Kidney epithelial cell (primary cell): ENCODE data around the gene PCMT1. TPM values are rescaled to one million over a fixed set of nuclear protein-coding genes. Genes with fewer than 3 reads are reported as not detected.
"Not testable (repeated sequence)": the region's sequence is repeated elsewhere in the genome, so short reads cannot be mapped to it uniquely, and the experiment has no call there.

Experiments
- DNase-seq: peaks from one replicate; pipeline ENCODE4 v3.0.0-alpha.2; 2010; ENCODE audit warnings: low read depth
- H3K27me3 ChIP-seq: 2 replicates; pipeline ENCODE4 v1.6.0; 2011; ENCODE audit warnings: low read length; ENCODE audit not compliant: control insufficient read depth, insufficient read depth
- H3K36me3 ChIP-seq: 2 replicates; pipeline ENCODE4 v1.5.1; 2011; ENCODE audit warnings: low read length; ENCODE audit not compliant: control insufficient read depth, insufficient read depth
- H3K4me3 ChIP-seq: 2 replicates; pipeline ENCODE4 v1.5.1; 2011; ENCODE audit warnings: low read depth, mild to moderate bottlenecking, control low read depth, low read length
- total RNA-seq: library from RNA; depleted of rRNA; stranded (reverse); fragments of >200 nt; gene quantifications from 2 replicates; pipeline ENCODE4 v1.2.3, GENCODE V29; 2015
- TF ChIP-seq, protein P1 (sequence below): IDR thresholded peaks from 2 replicates; pipeline ENCODE4 v1.5.1; 2011; ENCODE audit warnings: mild to moderate bottlenecking, moderate library complexity, low read length, control low read depth, inconsistent platforms; ENCODE audit not compliant: insufficient read depth, poor library complexity, severe bottlenecking

Gene PCMT1
- total RNA-seq, 1 donor from 2014 or later: 112 TPM

DNA sequence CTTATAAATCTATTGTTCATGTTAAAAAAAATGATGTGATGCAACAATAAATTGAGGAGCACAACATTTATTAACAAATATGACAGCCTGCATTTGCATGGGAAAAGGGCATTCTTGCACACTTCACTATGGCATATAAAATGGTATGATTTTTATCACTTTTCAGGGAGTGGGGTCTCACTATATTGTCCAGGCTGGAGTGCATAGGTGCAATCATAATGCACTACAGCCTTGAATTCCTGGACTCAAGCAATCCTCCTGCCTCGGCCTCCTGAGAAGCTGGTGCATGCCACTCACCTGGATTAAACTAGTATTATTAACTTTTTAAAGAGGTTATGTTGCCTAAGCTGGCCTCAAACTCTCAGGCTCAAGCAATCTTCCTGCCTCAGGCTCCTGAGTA is 14.6 kb upstream of the PCMT1 start:
- Histone ChIP-seq H3K4me3 (no peak overlapping the region), H3K36me3 (no peaks in the 10 kb centered on the region), H3K27me3 (no peaks in the 10 kb centered on the region)
- TF ChIP-seq, protein P1, sequence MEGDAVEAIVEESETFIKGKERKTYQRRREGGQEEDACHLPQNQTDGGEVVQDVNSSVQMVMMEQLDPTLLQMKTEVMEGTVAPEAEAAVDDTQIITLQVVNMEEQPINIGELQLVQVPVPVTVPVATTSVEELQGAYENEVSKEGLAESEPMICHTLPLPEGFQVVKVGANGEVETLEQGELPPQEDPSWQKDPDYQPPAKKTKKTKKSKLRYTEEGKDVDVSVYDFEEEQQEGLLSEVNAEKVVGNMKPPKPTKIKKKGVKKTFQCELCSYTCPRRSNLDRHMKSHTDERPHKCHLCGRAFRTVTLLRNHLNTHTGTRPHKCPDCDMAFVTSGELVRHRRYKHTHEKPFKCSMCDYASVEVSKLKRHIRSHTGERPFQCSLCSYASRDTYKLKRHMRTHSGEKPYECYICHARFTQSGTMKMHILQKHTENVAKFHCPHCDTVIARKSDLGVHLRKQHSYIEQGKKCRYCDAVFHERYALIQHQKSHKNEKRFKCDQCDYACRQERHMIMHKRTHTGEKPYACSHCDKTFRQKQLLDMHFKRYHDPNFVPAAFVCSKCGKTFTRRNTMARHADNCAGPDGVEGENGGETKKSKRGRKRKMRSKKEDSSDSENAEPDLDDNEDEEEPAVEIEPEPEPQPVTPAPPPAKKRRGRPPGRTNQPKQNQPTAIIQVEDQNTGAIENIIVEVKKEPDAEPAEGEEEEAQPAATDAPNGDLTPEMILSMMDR: no peak
- DNase-seq: no peak

DNA sequence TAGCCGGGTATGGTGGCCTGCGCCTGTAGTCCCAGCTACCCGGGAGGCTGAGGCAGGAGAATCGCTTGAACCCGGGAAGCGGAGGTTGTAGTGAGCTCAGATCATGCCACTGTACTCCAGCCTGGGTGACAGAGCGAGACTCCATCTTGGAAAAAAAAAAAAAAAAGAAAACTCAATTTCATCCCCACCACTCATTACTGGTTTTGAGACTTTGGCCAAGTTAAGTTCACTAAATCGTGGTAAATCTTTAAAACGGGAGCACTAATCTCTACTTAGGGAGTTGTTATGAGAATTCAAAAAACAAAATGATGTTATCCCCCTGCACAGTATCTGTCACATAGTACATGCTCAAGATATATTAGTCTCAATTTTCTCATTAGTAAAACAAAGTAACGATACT is 4.3 kb upstream of the PCMT1 start:
- not testable (repeated sequence) for DNase-seq, H3K27me3 ChIP-seq, H3K36me3 ChIP-seq
- peak overlapping the region; percentile 88 for H3K4me3 ChIP-seq

DNA sequence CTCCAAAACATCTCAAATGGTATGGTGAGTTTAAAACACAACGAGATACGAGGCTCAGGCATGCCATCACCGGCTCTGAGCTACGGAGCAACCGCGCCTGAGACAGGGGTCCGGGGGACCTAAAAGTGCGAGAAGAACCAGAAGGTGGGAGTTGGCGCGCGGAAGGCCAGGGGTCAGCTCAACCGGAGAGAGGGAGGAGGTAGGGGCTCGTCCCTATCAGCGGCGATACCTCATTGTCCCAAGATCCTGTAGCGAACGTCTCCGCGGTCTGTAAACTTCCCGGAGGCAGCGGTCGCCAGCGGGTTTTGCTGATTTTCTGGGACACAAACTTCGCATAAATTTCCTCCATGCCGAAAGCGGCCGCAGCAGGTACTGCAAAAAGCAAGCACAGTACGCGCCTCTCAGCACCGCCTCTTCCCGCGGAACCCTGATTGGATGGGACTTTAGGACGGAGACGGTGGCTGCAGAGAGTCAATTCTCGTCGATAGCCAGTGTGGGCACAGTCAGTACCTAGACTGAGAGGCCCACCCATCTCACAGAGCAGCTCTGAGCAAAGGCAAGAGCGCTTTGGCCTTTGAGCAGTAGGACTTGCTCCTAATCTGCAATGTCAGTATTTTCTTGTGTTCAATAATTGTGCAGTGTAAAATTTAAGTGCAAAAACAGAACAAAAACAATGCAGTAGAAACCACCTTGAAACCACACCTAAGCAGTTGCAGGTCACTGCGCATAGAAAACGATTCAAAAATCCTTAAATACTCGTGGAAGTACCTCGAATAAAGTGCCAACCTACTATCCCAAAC is 3.2 kb upstream of the PCMT1 start, which contains the start of gene NUP43:
NUP43 (minus strand) TSS at position 383 of the 800 bp plus-strand sequence; CDS start at position 349, 34 bp downstream.
- DNase-seq: peak; percentile 79
- no peaks in the 10 kb centered on the region for H3K27me3 ChIP-seq
- peak within 1 kb of the TSS; percentile 88 for H3K4me3 ChIP-seq
- no peaks in the 10 kb centered on the region for H3K36me3 ChIP-seq
- TF ChIP-seq, protein P1: peak; percentile 20

DNA sequence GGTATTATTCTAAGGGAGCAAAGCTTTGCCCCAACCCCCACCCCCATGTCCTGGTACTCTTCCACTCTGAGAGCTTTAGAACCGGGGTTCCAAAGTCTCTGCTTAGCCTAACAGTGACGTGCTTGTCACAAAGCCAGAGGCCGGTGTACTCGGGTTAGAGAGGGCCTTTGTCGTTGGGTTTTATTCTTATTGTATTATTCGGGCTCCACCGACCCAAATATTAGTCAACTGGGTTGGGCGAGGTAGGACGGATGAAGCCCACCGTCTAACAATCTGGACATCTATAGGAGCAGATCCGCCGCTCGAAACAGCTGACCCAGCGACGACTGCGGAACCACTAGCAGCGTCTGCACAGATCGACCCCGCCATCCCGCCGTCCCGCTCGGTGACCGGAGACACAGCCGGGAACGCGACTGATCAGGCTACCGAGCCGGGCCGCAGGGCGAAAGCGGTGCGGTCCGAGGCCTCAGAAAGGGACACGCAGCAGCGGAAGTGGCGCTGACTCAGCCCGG is 403 bp upstream of the PCMT1 start:
- DNase-seq, H3K27me3 ChIP-seq, H3K36me3 ChIP-seq: not testable (repeated sequence)

DNA sequence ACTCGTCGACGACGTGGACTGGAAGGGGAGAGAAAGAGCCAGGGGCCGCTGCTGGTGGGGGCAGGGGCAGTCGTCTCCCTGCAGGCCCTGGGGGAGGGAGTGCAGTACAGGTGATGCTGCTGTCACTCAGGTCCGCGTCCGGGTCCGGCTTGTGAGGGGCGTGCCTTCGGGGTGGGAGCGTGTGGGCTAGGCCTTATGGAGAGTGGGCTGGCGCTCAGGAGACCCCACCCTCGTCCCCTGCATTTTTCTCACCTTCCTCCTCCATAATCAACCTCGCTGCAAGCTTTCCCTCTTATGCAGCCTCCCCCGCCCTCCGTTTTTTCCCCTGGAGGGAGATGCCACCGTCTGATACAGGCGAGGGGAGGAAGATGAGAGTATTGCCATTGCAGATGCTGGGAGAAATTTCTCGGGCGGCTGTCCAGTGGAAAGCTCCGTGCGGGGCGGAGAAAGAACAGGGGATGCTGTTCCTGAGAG is 632 bp downstream of the PCMT1 start:
- peak overlapping the region; percentile 100 for H3K4me3 ChIP-seq
- no peaks in the 10 kb centered on the region for H3K27me3 ChIP-seq
- H3K36me3 ChIP-seq: no peaks in the 10 kb centered on the region
- TF ChIP-seq, protein P1: no peak
- no peak for DNase-seq

More for the DNA sequence above, 403 bp upstream of the PCMT1 start:
- peak overlapping the region; percentile 100 for H3K4me3 ChIP-seq

DNA sequence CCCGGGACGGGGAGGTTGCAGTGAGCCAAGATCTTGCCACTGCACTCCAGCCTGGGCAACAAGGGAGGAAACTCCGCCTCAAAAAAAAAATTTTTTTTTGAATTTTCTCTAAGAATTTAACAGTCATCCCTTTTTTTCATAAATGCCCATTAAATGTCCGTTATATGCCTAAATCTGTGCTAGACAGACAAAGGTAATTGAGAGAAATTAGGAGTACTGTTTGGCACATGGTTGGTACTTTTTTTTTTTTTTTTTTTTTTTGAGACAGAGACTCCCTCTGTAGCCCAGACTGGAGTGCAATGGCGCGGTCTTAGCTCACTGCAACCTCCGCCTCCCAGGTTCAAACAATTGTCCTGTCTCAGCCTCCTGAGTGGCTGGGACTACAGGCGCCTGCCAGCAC is 1.7 kb downstream of the PCMT1 start:
- DNase-seq: no peak
- Histone ChIP-seq H3K36me3 (no peaks in the 10 kb centered on the region), H3K4me3 (peak overlapping the region; percentile 100), H3K27me3 (no peaks in the 10 kb centered on the region)
- TF ChIP-seq, protein P1: no peak

DNA sequence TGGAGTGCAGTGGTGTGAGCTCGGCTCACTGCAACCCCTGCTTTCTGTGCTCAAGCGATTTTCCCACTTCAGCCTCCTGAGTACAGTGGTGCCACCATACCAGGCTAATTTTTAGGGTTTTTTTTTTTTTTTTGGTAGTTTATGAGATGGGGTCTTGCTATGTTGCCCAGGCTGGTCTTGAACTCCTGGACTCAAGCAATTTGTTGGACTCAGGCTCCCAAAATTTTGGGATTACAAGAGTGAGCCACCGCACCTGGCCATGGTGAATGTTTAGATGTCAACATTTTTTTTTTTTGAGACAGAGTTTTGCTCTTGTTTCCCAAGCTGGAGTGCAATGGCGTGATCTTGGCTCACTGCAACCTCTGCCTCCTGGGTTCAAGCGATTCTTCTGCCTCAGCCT is 2.4 kb downstream of the PCMT1 start:
- H3K27me3 ChIP-seq, H3K4me3 ChIP-seq, H3K36me3 ChIP-seq, DNase-seq: not testable (repeated sequence)
